Endometrium (tissue), 2 donors: ENCODE results near the gene PSD.

ENCODE experiments used
- FAIRE-seq: peaks from 2 replicates; lab custom pipeline; 2012; peaks lifted over from hg19 to GRCh38; lab: Jason Lieb, UNC
- donor health status: control.
- donor health status: control.

Gene PSD

DNA sequence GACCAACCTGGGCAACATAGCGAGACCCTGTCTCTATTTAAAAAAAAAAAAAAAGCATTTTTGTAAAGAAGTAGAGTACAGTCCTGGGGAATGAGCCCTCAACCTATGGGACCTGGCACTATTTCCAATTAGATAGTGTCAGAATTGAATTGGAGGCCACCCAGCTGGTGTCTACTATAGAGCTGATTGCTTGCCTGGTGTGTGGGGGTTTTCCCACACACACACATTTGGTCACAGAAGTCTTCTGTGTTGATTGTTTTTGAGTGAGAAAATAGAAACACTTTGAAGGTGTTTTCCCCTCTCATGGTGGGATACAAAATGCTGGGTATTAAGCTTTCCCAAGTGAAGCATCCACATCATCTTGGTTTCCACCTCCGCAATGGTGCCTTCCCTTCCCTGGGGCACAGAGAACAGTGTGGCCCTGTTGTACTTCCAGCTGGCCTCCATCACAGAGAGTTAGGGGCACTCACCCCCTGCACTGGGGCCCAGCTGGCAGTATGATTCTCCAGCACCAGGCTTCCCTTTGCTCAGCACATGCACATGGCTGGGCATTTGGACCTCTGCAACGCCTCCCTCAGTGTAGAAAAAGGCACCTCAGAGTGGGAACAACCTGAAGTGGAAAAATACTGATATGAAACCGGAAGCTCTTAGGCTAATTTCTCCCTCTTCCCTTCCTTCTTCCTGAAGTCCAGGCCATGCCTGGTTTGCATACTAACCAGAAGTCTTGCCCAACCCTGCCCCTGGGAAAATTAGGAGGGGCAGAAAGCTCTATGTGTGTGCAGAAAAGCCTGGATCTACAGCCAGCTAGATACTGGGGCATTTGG is 33.8 kb downstream of the PSD start:
- FAIRE-seq = no peak

- no peak for FAIRE-seq
These were observed 34.5 kb downstream of the PSD start for GRCh38 chr10:102384053-102384452.

DNA sequence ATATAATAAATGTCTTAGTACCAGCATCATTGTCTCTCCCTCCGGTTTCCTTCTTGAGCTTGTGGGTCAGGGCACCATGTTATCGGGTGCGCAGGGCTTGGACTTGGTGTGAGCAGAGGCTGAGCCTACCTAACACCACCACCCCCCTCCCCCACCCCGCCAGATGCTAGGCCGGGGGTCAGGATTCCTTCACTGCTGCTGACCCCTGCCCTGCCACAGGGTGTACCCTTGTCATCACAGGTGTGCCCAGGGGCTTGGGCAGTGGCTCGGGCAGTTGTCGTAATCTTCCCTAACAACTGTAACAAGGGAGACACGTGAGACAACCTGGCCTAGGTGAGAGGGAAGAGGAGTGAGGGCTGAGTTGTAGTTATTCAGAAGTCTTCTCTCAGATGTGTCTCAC is 35.7 kb downstream of the PSD start:
- no peak for FAIRE-seq

- FAIRE-seq = no peak
These were observed 36.6 kb downstream of the PSD start for GRCh38 chr10:102381983-102382382.

GRCh38 chr10:102379383-102379782 is 39.2 kb downstream of the PSD start:
- FAIRE-seq = no peak

DNA sequence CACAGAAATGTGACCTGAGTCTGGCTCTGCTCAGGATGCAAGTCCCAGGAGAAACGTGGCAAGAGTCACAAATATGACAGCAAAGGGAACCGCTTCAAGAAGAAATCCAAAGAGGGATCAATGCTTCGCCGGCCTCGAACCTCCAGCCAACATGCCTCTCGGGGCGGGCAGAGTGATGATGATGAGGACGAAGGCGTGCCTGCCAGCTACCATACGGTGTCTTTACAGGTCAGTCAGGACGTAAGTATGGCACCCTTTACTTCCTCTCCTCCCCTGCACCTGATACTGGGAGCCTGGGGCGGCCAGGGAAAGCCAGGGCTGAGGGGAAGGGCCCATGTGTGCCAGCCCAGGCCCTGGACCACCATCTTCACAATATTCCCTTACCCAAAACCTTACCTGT is 41.7 kb downstream of the PSD start:
- FAIRE-seq = no peak

- FAIRE-seq = no peak
These were observed 42.7 kb downstream of the PSD start for GRCh38 chr10:102375867-102376266.

DNA sequence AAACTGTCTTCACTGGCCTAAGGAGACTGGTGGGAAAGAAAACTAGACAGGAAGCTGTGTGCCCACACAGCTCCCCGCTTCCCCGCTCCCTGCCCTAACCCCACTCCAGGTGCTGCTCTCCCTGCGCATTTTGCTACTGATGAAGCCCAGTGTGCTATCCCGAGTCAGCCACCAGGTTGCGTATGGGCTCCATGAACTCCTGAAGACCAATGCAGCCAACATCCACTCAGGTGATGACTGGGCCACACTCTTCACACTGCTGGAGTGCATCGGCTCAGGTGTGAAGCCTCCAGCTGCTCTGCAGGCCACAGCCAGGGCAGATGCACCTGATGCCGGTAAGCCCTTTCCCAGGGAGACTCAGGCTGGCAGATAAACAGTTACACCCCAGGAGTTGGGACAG is 43.3 kb downstream of the PSD start:
- no peak for FAIRE-seq

DNA sequence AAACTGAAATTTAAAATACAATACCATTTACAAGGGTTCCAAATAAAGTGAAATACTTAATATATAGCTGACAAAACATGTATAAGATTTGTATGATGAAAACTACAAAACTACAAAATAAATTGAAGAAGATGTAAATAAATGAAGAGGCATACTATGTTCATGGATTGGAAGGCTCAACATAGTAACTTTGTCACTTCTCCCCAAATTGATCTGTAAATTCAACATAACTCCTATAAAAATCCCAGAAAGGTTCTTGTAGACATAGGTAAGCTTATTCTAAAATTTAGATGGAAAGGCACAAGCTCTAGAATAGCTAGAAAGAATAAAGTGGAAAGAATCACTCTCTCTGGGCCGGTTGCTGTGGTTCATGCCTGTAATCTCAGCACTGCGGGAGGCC is 47.3 kb downstream of the PSD start:
- no peak for FAIRE-seq

DNA sequence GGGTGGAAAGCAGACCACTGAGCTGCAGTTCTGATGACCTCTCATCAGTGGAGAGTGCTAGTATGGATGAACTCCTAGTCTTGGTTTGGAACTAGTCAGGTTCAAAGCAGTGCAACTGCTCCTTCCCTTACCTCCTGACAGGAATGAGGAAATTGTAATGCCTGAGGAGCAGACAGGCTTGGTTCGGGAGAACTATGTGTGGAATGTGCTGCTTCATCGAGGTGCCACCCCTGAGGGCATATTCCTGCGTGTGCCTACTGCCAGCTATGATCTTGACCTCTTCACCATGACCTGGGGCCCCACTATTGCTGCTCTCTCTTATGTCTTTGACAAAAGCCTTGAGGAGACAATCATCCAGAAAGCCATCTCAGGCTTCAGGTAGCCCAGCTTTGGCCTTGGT is 50.5 kb downstream of the PSD start:
- no peak for FAIRE-seq

DNA sequence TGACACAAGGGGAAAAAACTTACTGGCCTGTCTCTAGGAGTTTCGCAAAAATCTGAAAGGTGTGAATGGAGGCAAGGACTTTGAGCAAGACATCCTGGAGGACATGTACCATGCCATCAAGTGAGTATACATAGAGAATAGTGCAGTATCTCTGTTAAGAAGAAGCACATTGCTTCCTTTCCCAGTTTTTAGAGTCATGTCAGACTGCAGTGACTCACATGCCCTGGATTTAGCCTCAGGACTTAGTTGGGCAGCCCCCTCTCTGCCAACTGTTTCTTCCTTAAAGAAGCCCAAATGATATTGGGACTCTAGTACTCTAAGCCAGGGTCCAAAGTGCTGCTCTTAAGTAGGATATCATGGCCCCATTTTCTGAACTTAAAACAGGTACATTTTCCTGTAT is 51.1 kb downstream of the PSD start:
- FAIRE-seq = no peak

- FAIRE-seq = no peak
These were observed 59.7 kb downstream of the PSD start for GRCh38 chr10:102358712-102359382.

- no peak for FAIRE-seq
These were observed 64.1 kb downstream of the PSD start for GRCh38 chr10:102354451-102354850.
